H9 (cell line): ENCODE results near the gene GH2. TPM values are rescaled to one million over a fixed set of nuclear protein-coding genes. Genes with fewer than 3 reads are reported as not detected.

Experiments used
- DNase-seq: peaks from one replicate; pipeline ENCODE4 v3.0.0-alpha.2; 2017
- H2AFZ ChIP-seq: one replicate; pipeline ENCODE4 v1.6.1; 2013; ENCODE audit warnings: mild to moderate bottlenecking, low read length, control low read depth, moderate library complexity
- H2AK5ac ChIP-seq: 2 replicates; pipeline ENCODE4 v1.6.1; 2013; ENCODE audit warnings: low read length, control low read depth, mixed read lengths; ENCODE audit not compliant: insufficient read length
- H2BK120ac ChIP-seq: one replicate; pipeline ENCODE4 v1.6.1; 2013; ENCODE audit warnings: low read depth, mild to moderate bottlenecking, low read length, control low read depth, inconsistent platforms; ENCODE audit not compliant: poor library complexity, severe bottlenecking
- H2BK12ac ChIP-seq: 2 replicates; pipeline ENCODE4 v1.6.1; 2013; ENCODE audit warnings: low read length, control low read depth, mixed read lengths, low read depth; ENCODE audit not compliant: insufficient read length
- H2BK15ac ChIP-seq: 2 replicates; pipeline ENCODE4 v1.6.1; 2013; ENCODE audit warnings: low read depth, low read length, control low read depth
- H2BK20ac ChIP-seq: one replicate; pipeline ENCODE4 v1.6.1; 2013; ENCODE audit warnings: low read depth, mild to moderate bottlenecking, low read length, control low read depth, inconsistent platforms; ENCODE audit not compliant: poor library complexity, severe bottlenecking
- H2BK5ac ChIP-seq: 2 replicates; pipeline ENCODE4 v1.6.1; 2013; ENCODE audit warnings: low read length, control low read depth, mixed read lengths; ENCODE audit not compliant: insufficient read length
- H3K14ac ChIP-seq: 2 replicates; pipeline ENCODE4 v1.6.1; 2013; ENCODE audit warnings: low read length, control low read depth; ENCODE audit not compliant: insufficient read depth
- H3K18ac ChIP-seq: 2 replicates; pipeline ENCODE4 v1.6.1; 2013; ENCODE audit warnings: low read depth, mild to moderate bottlenecking, mixed read lengths, low read length, control low read depth; ENCODE audit not compliant: insufficient read length
- H3K23ac ChIP-seq: 2 replicates; pipeline ENCODE4 v1.6.1; 2013; ENCODE audit warnings: low read length, control low read depth, mixed read lengths, low read depth; ENCODE audit not compliant: insufficient read length
- H3K23me2 ChIP-seq: 2 replicates; pipeline ENCODE4 v1.6.1; 2013; ENCODE audit warnings: low read depth, mild to moderate bottlenecking, mixed read lengths, low read length, control low read depth; ENCODE audit not compliant: insufficient read length, poor library complexity, severe bottlenecking
- H3K27ac ChIP-seq: 2 replicates; pipeline ENCODE4 v1.5.1; 2013; ENCODE audit warnings: low read length, control low read depth, mixed read lengths, low read depth; ENCODE audit not compliant: insufficient read length
- H3K27me3 ChIP-seq: 2 replicates; pipeline ENCODE4 v1.6.1; 2013; ENCODE audit warnings: low read length, control low read depth, inconsistent platforms; ENCODE audit not compliant: insufficient read depth
- H3K4ac ChIP-seq: 2 replicates; pipeline ENCODE4 v1.6.1; 2013; ENCODE audit warnings: low read depth, mild to moderate bottlenecking, control low read depth, inconsistent platforms, low read length, moderate library complexity
- H3K4me1 ChIP-seq: 2 replicates; pipeline ENCODE4 v1.6.1; 2013; ENCODE audit warnings: low read length, control low read depth, inconsistent platforms; ENCODE audit not compliant: insufficient read depth
- H3K4me2 ChIP-seq: 2 replicates; pipeline ENCODE4 v1.6.1; 2013; ENCODE audit warnings: low read length, control low read depth, mixed read lengths; ENCODE audit not compliant: insufficient read length, insufficient read depth
- H3K56ac ChIP-seq: 2 replicates; pipeline ENCODE4 v1.6.1; 2013; ENCODE audit warnings: low read depth, mild to moderate bottlenecking, mixed read lengths, low read length, control low read depth; ENCODE audit not compliant: insufficient read length
- H3K79me1 ChIP-seq: 2 replicates; pipeline ENCODE4 v1.6.1; 2013; ENCODE audit warnings: low read depth, mild to moderate bottlenecking, moderate library complexity, low read length, control low read depth, inconsistent platforms; ENCODE audit not compliant: insufficient read depth, poor library complexity, severe bottlenecking
- H3K79me2 ChIP-seq: 2 replicates; pipeline ENCODE4 v1.6.1; 2013; ENCODE audit warnings: low read length, control low read depth, inconsistent platforms; ENCODE audit not compliant: insufficient read depth
- H3K9ac ChIP-seq: 2 replicates; pipeline ENCODE4 v1.6.1; 2013; ENCODE audit warnings: low read length, control low read depth, mixed read lengths; ENCODE audit not compliant: insufficient read length; ENCODE audit errors: extremely low read depth
- H3K9me3 ChIP-seq: one replicate; pipeline ENCODE4 v1.6.1; 2013; ENCODE audit warnings: low read depth, low read length, inconsistent platforms; ENCODE audit not compliant: control insufficient read depth
- H3T11ph ChIP-seq: one replicate; pipeline ENCODE4 v1.6.1; 2013; ENCODE audit warnings: mild to moderate bottlenecking, low read length, control low read depth, inconsistent platforms
- H4K20me1 ChIP-seq: one replicate; pipeline ENCODE4 v1.6.1; 2013; ENCODE audit not compliant: control insufficient read depth, insufficient read length, insufficient read depth
- H4K5ac ChIP-seq: 2 replicates; pipeline ENCODE4 v1.6.1; 2013; ENCODE audit warnings: low read depth, mild to moderate bottlenecking, mixed read lengths, low read length, control low read depth; ENCODE audit not compliant: insufficient read length
- H4K8ac ChIP-seq: replicated peaks from 2 replicates; pipeline ENCODE4 v1.6.1; 2013; ENCODE audit warnings: low read length, control low read depth, mixed read lengths, low read depth; ENCODE audit not compliant: insufficient read length
- H4K91ac ChIP-seq: 2 replicates; pipeline ENCODE4 v1.6.1; 2013; ENCODE audit warnings: low read depth, mild to moderate bottlenecking, moderate library complexity, mixed read lengths, low read length, control low read depth; ENCODE audit not compliant: insufficient read length
- H3K27ac Mint-ChIP-seq, 3 experiments: 2 replicates in 2 of 3; 3 replicates in 1 of 3; pipeline ENCODE4 v1.8.0; 2020 to 2021; ENCODE audit warnings: mixed read lengths in 3 of 3, mild to moderate bottlenecking in 1 of 3, moderate library complexity in 1 of 3
- H3K27me3 Mint-ChIP-seq: 2 replicates; pipeline ENCODE4 v1.8.0; 2021; ENCODE audit warnings: low read depth, mild to moderate bottlenecking, moderate library complexity, mixed read lengths
- H3K36me3 Mint-ChIP-seq, 3 experiments: 2 replicates in 2 of 3; 3 replicates in 1 of 3; pipeline ENCODE4 v1.8.0; 2020 to 2021; ENCODE audit warnings: low read depth in 3 of 3, mixed read lengths in 3 of 3; ENCODE audit not compliant: insufficient read depth in 1 of 3
- H3K4me1 Mint-ChIP-seq, 2 experiments: 2 replicates each; pipeline ENCODE4 v1.8.0; 2020; ENCODE audit warnings: mixed read lengths in 2 of 2
- H3K4me3 Mint-ChIP-seq, 2 experiments: 2 replicates in 1 of 2; 3 replicates in 1 of 2; pipeline ENCODE4 v1.8.0; 2020 to 2021; ENCODE audit warnings: mild to moderate bottlenecking in 2 of 2, mixed read lengths in 2 of 2, moderate library complexity in 1 of 2
- H3K9me3 Mint-ChIP-seq, 2 experiments: 2 replicates in 1 of 2; 3 replicates in 1 of 2; pipeline ENCODE4 v1.8.0; 2020; ENCODE audit warnings: mild to moderate bottlenecking in 2 of 2, mixed read lengths in 2 of 2, moderate library complexity in 1 of 2
- CTCF ChIP-seq: fragments of 200-600 bp; sonication (generic); conservative IDR thresholded peaks from 3 replicates; pipeline ENCODE4 v1.8.0; 2021; ENCODE audit warnings: antibody characterized with exemption, mild to moderate bottlenecking
- WGBS: extraction: QIAGEN DNeasy Blood & Tissue Kit; methylation state at CpG from one replicate; pipeline ENCODE4 v1.1.7; 2013; ENCODE audit warnings: missing lambda C conversion rate, low lambda C conversion rate, mixed read lengths; ENCODE audit not compliant: insufficient read length; ENCODE audit errors: extremely low coverage; 5-methylcytosine and 5-hydroxymethylcytosine counted together
- total RNA-seq: library from RNA; stranded (reverse); gene quantifications from 2 replicates; pipeline ENCODE4 v1.2.1, GENCODE V29; 2021

The GH2 gene
- total RNA-seq, 1 experiment from 2014 or later = 0.77 TPM

GRCh38 chr17:63837962-63838600, 43.7 kb downstream of the GH2 start:
- H2BK15ac ChIP-seq = no peak overlapping the region
- H2AK5ac ChIP-seq = no peak overlapping the region
- WGBS = no CpG with 5 or more reads among the region's 5 CpGs
- no peaks in the 10 kb centered on the region; the same call in 1 of the 2 replicates for H3K4me1 ChIP-seq
- Mint-ChIP-seq H3K9me3 (no peaks in the 10 kb centered on the region), H3K4me1 (peaks cover 25 to 38% of the 10 kb centered on the region in 2 experiments), H3K36me3 (peaks cover 24 to 45% (median 39%) of the 10 kb centered on the region in 3 experiments), H3K4me3 (no peak overlapping the region; a peak in 1 of 5 replicates), H3K27ac (peak overlapping the region in 1 of 3 experiments; percentile 15; a peak in 2 of 7 replicates), H3K27me3 (no peaks in the 10 kb centered on the region)
- H3K14ac ChIP-seq = no peak overlapping the region
- H3K4ac ChIP-seq = no peak overlapping the region
- H2BK120ac ChIP-seq = no peak overlapping the region
- H3K23ac ChIP-seq = no peak overlapping the region
- no peak overlapping the region for H2BK20ac ChIP-seq
- no peak overlapping the region for H4K5ac ChIP-seq
- no peak overlapping the region for H3K9ac ChIP-seq
- peaks cover 3% of the 10 kb centered on the region; the same call in 1 of the 2 replicates for H3K79me2 ChIP-seq
- H2BK12ac ChIP-seq = no peak overlapping the region
- H2AFZ ChIP-seq = no peak overlapping the region
- H3K4me2 ChIP-seq = no peak overlapping the region
- no peak overlapping the region for H4K8ac ChIP-seq
- peaks cover 2% of the 10 kb centered on the region for H4K20me1 ChIP-seq
- DNase-seq = no peak
- H3K27ac ChIP-seq = no peak overlapping the region
- H3K79me1 ChIP-seq = peaks cover 3% of the 10 kb centered on the region
- H3K18ac ChIP-seq = no peak overlapping the region
- no peak overlapping the region for H2BK5ac ChIP-seq
- no peak for TF ChIP-seq CTCF
- peaks cover 10% of the 10 kb centered on the region for H3K23me2 ChIP-seq
- H4K91ac ChIP-seq = no peak overlapping the region
- H3K27me3 ChIP-seq = no peaks in the 10 kb centered on the region
- H3K9me3 ChIP-seq = no peaks in the 10 kb centered on the region
- no peak overlapping the region for H3T11ph ChIP-seq
- H3K56ac ChIP-seq = no peak overlapping the region
